Right atrium auricular region (tissue), 2 donors: ENCODE results near the gene CFAP221. TPM values are rescaled to one million over a fixed set of nuclear protein-coding genes. Genes with fewer than 3 reads are reported as not detected.

Experiments
- DNase-seq: peaks from one replicate; pipeline ENCODE4 v3.0.0-alpha.2; 2019; ENCODE audit warnings: low spot score
- H3K27ac ChIP-seq, 2 donors: fragments of 200-600 bp; sonication (generic); 1 replicate in 1 of 2; 2 replicates in 1 of 2; pipeline ENCODE4 v1.5.1; 2016 to 2019
- H3K27me3 ChIP-seq, 2 donors: fragments of 200-600 bp; sonication (generic); one replicate each; pipeline versions ENCODE4 v1.5.1 to v1.6.0; 2017 to 2019
- H3K36me3 ChIP-seq: fragments of 200-600 bp; sonication (generic); one replicate; pipeline ENCODE4 v1.5.1; 2016
- H3K4me1 ChIP-seq, 2 donors: fragments of 200-600 bp; sonication (generic); one replicate each; pipeline versions ENCODE4 v1.5.1 to v1.6.0; 2017 to 2019
- H3K4me3 ChIP-seq, 2 donors: fragments of 200-600 bp; sonication (generic); 1 replicate in 1 of 2; 2 replicates in 1 of 2; pipeline ENCODE4 v1.5.1; 2017 to 2019; ENCODE audit warnings: mild to moderate bottlenecking in 1 of 2, moderate library complexity in 1 of 2
- H3K9me3 ChIP-seq, 2 donors: fragments of 200-600 bp; sonication (generic); one replicate each; pipeline ENCODE4 v1.5.1; 2019
- total RNA-seq, 2 donors: library from RNA; depleted of rRNA; stranded (reverse); fragments of >200 nt; gene quantifications; one replicate each; pipeline ENCODE4 v1.1.0, GENCODE V29; 2016
- TF ChIP-seq, protein P1 (sequence below), 2 donors: fragments of 200-600 bp; sonication (generic); IDR thresholded peaks; one replicate each; pipeline ENCODE4 v1.5.1; 2019; ENCODE audit warnings: antibody characterized with exemption in 2 of 2

CFAP221 gene
- total RNA-seq, 2 donors from 2014 or later: 0.44 to 1.1 TPM

DNA sequence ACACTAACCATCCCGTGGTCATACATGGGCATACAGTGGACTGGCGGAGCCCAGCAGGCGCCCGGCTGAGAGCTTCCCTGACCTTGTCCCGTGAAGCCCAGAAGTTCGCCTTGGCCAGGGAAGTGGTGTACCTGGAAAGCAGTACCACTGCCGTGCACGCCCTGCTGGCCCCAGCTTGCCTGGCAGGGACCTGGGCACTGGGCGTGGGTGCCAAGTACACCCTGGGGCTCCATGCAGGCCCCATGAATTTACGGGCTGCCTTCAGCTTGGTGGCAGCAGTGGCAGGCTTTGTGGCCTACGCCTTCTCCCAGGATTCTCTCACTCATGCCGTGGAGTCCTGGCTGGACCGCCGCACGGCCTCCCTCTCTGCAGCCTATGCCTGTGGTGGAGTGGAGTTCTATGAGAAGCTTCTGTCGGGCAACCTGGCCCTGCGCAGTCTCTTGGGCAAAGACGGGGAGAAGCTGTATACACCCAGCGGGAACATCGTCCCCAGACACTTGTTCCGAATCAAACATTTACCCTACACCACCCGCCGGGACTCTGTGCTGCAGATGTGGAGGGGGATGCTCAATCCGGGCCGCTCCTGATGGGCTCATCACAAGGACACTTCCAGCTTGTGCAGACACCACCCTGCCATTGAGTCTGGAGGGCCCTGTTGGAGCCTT, 137.1 kb downstream of the CFAP221 start:
- peaks cover 11% of the 10 kb centered on the region for H3K36me3 ChIP-seq
- H3K4me3 ChIP-seq: no peak overlapping the region
- H3K27me3 ChIP-seq: no peaks in the 10 kb centered on the region
- no peak overlapping the region for H3K27ac ChIP-seq
- H3K4me1 ChIP-seq: peaks cover 0 to 9% of the 10 kb centered on the region in 2 donors
- no peak for DNase-seq
- H3K9me3 ChIP-seq: no peaks in the 10 kb centered on the region
- TF ChIP-seq, protein P1, sequence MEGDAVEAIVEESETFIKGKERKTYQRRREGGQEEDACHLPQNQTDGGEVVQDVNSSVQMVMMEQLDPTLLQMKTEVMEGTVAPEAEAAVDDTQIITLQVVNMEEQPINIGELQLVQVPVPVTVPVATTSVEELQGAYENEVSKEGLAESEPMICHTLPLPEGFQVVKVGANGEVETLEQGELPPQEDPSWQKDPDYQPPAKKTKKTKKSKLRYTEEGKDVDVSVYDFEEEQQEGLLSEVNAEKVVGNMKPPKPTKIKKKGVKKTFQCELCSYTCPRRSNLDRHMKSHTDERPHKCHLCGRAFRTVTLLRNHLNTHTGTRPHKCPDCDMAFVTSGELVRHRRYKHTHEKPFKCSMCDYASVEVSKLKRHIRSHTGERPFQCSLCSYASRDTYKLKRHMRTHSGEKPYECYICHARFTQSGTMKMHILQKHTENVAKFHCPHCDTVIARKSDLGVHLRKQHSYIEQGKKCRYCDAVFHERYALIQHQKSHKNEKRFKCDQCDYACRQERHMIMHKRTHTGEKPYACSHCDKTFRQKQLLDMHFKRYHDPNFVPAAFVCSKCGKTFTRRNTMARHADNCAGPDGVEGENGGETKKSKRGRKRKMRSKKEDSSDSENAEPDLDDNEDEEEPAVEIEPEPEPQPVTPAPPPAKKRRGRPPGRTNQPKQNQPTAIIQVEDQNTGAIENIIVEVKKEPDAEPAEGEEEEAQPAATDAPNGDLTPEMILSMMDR (IDR thresholded peaks at IDR 0.05): no peak

DNA sequence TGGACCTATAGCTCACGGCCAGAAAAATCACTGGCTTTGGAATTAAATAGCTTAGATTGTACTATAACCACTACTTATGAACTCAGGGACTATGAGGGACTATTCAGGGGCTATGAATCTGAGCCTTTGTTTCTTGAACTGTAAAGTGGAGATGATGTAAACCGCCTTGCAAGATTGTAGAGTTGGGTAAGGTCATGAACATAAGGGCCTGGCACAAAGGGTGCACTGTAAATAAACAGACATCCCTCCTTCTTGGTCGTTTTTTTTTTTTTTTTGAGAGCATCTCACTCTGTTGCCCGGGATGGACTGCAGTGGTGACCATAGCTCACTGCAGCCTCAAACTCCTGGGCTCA, 137.6 kb downstream of the CFAP221 start:
- Histone ChIP-seq H3K4me3 (no peak overlapping the region), H3K27ac (no peak overlapping the region), H3K9me3 (no peaks in the 10 kb centered on the region), H3K36me3 (peaks cover 13% of the 10 kb centered on the region), H3K27me3 (no peaks in the 10 kb centered on the region), H3K4me1 (peaks cover 0 to 9% of the 10 kb centered on the region in 2 donors)
- TF ChIP-seq, protein P1 (IDR thresholded peaks at IDR 0.05): no peak
- no peak for DNase-seq

DNA sequence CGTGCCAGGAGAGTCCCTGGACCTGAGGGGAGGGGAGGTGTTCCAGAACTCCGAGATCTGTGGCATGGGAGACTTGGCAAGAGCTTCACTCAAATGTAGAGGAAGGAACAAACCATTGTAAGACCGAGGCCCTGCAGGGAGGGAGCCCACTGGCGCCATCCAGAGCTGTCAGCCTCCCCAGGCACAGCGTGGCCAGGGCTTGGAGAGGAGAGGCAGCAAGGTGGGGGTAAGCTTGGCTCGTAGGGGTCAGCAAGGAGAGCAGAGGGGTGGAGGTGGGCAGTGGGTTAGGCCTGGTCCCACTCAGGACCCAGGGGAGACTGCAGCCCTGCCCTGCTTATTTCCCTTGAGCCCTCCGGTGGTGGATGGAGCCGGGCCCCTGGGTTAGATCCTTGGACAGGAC, 138.3 kb downstream of the CFAP221 start:
- TF ChIP-seq, protein P1 (IDR thresholded peaks at IDR 0.05): no peak
- no peak for DNase-seq
- Histone ChIP-seq H3K36me3 (peaks cover 18% of the 10 kb centered on the region), H3K9me3 (no peaks in the 10 kb centered on the region), H3K4me3 (no peak overlapping the region), H3K27me3 (no peaks in the 10 kb centered on the region), H3K27ac (no peak overlapping the region), H3K4me1 (peaks cover 0 to 9% of the 10 kb centered on the region in 2 donors)

DNA sequence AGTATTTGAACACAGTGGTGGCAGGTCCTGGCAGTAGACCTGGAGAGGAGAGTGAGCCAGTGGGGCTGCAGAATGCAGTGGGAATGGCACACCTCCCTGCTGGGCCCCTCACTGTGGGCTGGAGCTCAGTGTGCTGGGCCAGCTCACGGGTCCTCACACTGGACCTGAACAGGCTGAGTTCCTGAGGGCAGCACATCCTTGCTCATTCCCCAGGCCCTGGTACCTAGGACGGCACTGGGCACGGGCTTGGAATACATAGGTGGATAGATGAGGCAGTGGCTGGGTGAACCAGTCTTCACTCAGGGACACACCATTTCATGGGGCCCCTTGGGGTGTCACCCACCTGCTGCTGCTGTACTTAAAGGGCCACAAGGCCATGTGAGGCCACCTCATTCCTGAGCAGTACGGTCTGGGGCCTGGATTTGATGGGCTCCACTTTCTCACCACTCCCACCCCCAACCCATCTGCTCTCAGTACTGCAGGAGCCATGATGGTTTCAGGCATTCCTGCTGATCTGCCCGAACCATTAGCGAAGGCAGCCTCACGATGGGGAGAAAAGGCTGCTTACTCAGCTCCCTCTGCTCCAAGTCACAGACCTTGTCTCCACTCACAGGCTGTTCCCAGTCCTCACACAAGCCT, 138.9 kb downstream of the CFAP221 start:
- Histone ChIP-seq H3K9me3 (no peaks in the 10 kb centered on the region), H3K27ac (no peak overlapping the region), H3K36me3 (peaks cover 18% of the 10 kb centered on the region), H3K4me3 (no peak overlapping the region), H3K4me1 (peaks cover 0 to 9% of the 10 kb centered on the region in 2 donors), H3K27me3 (no peaks in the 10 kb centered on the region)
- no peak for DNase-seq
- TF ChIP-seq, protein P1 (IDR thresholded peaks at IDR 0.05): no peak

DNA sequence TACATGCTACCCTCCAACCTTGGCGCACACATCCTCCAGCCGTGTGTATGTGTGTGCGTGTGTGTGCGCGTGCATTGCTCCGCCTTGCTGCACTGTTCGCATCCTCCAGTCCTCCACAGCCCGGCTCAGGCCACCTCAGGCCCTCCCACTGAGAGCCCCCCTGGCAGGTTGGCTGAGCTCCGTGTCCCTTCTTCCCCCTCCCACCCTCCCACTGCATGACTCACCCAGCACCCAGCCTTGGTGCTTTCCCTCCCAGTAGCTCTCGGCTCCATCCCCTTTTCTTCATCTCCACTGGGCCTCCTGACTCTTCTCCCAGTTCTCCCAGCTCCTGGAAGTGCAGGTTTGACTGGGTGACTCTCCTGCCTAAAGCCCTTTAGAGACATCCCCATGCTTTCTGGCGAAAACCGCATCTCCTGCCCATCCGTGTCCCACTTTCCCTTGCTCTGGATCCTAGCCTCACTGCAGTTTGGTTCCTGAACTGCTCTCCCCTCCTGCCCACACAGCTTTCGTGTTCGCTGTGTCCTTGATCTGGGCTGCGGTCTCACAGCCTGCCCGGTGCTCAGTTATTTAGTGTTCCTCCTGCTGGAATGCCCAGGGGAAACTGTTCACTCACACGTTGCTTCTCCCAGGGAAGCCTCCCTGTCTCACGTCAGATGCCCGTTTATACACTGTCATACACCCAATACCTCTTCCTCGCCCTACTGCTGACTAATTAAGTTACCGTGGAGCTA, 139.6 kb downstream of the CFAP221 start:
- Histone ChIP-seq H3K4me1 (peaks cover 0 to 9% of the 10 kb centered on the region in 2 donors), H3K4me3 (no peak overlapping the region), H3K9me3 (no peaks in the 10 kb centered on the region), H3K36me3 (peaks cover 20% of the 10 kb centered on the region), H3K27ac (no peak overlapping the region), H3K27me3 (no peaks in the 10 kb centered on the region)
- TF ChIP-seq, protein P1 (IDR thresholded peaks at IDR 0.05): no peak
- DNase-seq: no peak
